HPDE6-E6E7 (cell line): ENCODE results near the gene CNGA3.

ENCODE experiments used
- DNase-seq: peaks from one replicate; pipeline ENCODE4 v3.0.0; 2011; ENCODE audit warnings: missing footprints; ENCODE audit errors: extremely low spot score

CNGA3 gene

GRCh38 chr2:98376996-98377395, 30.7 kb downstream of the CNGA3 start:
- DNase-seq = no peak

- no peak for DNase-seq
These were observed 31.3 kb downstream of the CNGA3 start for GRCh38 chr2:98377544-98377943.

- DNase-seq = no peak
These were observed 31.9 kb downstream of the CNGA3 start for GRCh38 chr2:98378196-98378595.

- DNase-seq = peak; percentile 25
These were observed 32.6 kb downstream of the CNGA3 start for GRCh38 chr2:98378901-98379300.

- no peak for DNase-seq
These were observed 33.3 kb downstream of the CNGA3 start for GRCh38 chr2:98379311-98380202.

- no peak for DNase-seq
These were observed 33.9 kb downstream of the CNGA3 start for GRCh38 chr2:98380203-98380535.

GRCh38 chr2:98381494-98381893, 35.2 kb downstream of the CNGA3 start:
- no peak for DNase-seq

GRCh38 chr2:98382086-98382485, 35.8 kb downstream of the CNGA3 start:
- DNase-seq = no peak

- no peak for DNase-seq
These were observed 36.5 kb downstream of the CNGA3 start for GRCh38 chr2:98382739-98383138.

GRCh38 chr2:98383166-98383565, 36.9 kb downstream of the CNGA3 start:
- DNase-seq = no peak

GRCh38 chr2:98385050-98385699, 38.9 kb downstream of the CNGA3 start:
- DNase-seq = peak; percentile 84

GRCh38 chr2:98387478-98387877, 41.2 kb downstream of the CNGA3 start:
- DNase-seq = no peak

GRCh38 chr2:98388081-98388480, 41.8 kb downstream of the CNGA3 start:
- DNase-seq = no peak

GRCh38 chr2:98388601-98389250, 42.5 kb downstream of the CNGA3 start:
- no peak for DNase-seq

GRCh38 chr2:98389251-98389605, 43.0 kb downstream of the CNGA3 start:
- DNase-seq = no peak

- DNase-seq = no peak
These were observed 44.6 kb downstream of the CNGA3 start for GRCh38 chr2:98390571-98391476.

GRCh38 chr2:98391581-98392270, 45.5 kb downstream of the CNGA3 start:
- no peak for DNase-seq

- DNase-seq = no peak
These were observed 47.1 kb downstream of the CNGA3 start for GRCh38 chr2:98393354-98393753.

- no peak for DNase-seq
These were observed 48.4 kb downstream of the CNGA3 start for GRCh38 chr2:98394595-98395153.

GRCh38 chr2:98395977-98396376, 49.7 kb downstream of the CNGA3 start:
- DNase-seq = no peak
